Astrocyte (in vitro differentiated cells and primary cell): Measurements from ENCODE around the gene DUS1L.

Experiments
- CTCF ChIP-seq: IDR thresholded peaks from 2 replicates; pipeline ENCODE4 v1.5.1; 2011; ENCODE audit warnings: low read depth, mild to moderate bottlenecking, inconsistent platforms, low read length, moderate library complexity; ENCODE audit not compliant: insufficient read depth
- EZH2 ChIP-seq: IDR thresholded peaks from 2 replicates; pipeline ENCODE4 v1.6.1; 2012; ENCODE audit warnings: mild to moderate bottlenecking, low read length, inconsistent platforms; ENCODE audit not compliant: insufficient read depth

GRCh38 chr17:82062076-82062983 is 3.3 kb downstream of the DUS1L start:
- TF ChIP-seq CTCF (no peak), EZH2 (no peak)
